Body of pancreas (tissue), 4 donors: ENCODE measurements around the gene IMMT. TPM values are rescaled to one million over a fixed set of nuclear protein-coding genes. Genes with fewer than 3 reads are reported as not detected.

ENCODE experiments used
- ATAC-seq: fragments of 150-250 bp; one replicate; pipeline ENCODE4 v1.9.1; 2016
- DNase-seq, 4 donors: peaks; one replicate each; pipeline ENCODE4 v3.0.0-alpha.2; 2019
- H3K27ac ChIP-seq, 4 donors: fragments of 200-600 bp; sonication (generic); 1 replicate in 3 of 4; 2 replicates in 1 of 4; pipeline versions ENCODE4 v1.5.1 to v1.6.1; 2016 to 2019; ENCODE audit warnings: mild to moderate bottlenecking in 1 of 4, mixed read lengths in 1 of 4, moderate library complexity in 1 of 4
- H3K27me3 ChIP-seq, 2 donors: fragments of 200-600 bp; sonication (generic); one replicate each; pipeline ENCODE4 v1.6.0; 2016; ENCODE audit warnings: mild to moderate bottlenecking in 1 of 2
- H3K36me3 ChIP-seq, 2 donors: fragments of 200-600 bp; sonication (generic); replicated peaks in 1 of 2; 2 replicates each; pipeline ENCODE4 v1.5.1; 2016; ENCODE audit warnings: low read depth in 2 of 2; ENCODE audit not compliant: insufficient read depth in 1 of 2
- H3K4me1 ChIP-seq: fragments of 200-600 bp; sonication (generic); one replicate; pipeline ENCODE4 v1.6.0; 2016
- H3K4me3 ChIP-seq, 2 donors: fragments of 200-600 bp; sonication (generic); 1 replicate in 1 of 2; 2 replicates in 1 of 2; pipeline ENCODE4 v1.5.1; 2016 to 2019
- H3K9me3 ChIP-seq, 3 donors: fragments of 200-600 bp; sonication (generic); 1 replicate in 2 of 3; 2 replicates in 1 of 3; pipeline ENCODE4 v1.5.1; 2016
- POLR2A ChIP-seq, 3 donors: fragments of 450-650 bp; IDR thresholded peaks; one replicate each; pipeline ENCODE4 v1.6.1; 2016; ENCODE audit warnings: antibody characterized with exemption in 3 of 3, mild to moderate bottlenecking in 2 of 3
- WGBS, 2 donors: methylation state at CpG; one replicate each; pipeline ENCODE4 v1.1.5; 2017; 5-methylcytosine and 5-hydroxymethylcytosine counted together
- intact Hi-C: fragments of 100-400 bp; cut with DNase I; formaldehyde crosslinking; loops from one replicate; pipeline ENCODE4 v1.15.1; 2023
- total RNA-seq, 2 donors: library from RNA; depleted of rRNA; stranded (reverse); fragments of >200 nt; gene quantifications; one replicate each; pipeline ENCODE4 v1.1.0, GENCODE V29; 2016
- TF ChIP-seq, protein P1 (sequence below), 7 experiments: fragments of 450-650 bp in 4 of 7; fragments of 200-600 bp in 3 of 7; sonication (generic) in 3 of 7; IDR thresholded peaks; one replicate each; pipeline ENCODE4 v1.5.1; 2016 to 2019; ENCODE audit warnings: antibody characterized with exemption in 7 of 7

Gene IMMT
- total RNA-seq, 2 donors from 2014 or later, result 37.1 to 46.1 TPM

DNA sequence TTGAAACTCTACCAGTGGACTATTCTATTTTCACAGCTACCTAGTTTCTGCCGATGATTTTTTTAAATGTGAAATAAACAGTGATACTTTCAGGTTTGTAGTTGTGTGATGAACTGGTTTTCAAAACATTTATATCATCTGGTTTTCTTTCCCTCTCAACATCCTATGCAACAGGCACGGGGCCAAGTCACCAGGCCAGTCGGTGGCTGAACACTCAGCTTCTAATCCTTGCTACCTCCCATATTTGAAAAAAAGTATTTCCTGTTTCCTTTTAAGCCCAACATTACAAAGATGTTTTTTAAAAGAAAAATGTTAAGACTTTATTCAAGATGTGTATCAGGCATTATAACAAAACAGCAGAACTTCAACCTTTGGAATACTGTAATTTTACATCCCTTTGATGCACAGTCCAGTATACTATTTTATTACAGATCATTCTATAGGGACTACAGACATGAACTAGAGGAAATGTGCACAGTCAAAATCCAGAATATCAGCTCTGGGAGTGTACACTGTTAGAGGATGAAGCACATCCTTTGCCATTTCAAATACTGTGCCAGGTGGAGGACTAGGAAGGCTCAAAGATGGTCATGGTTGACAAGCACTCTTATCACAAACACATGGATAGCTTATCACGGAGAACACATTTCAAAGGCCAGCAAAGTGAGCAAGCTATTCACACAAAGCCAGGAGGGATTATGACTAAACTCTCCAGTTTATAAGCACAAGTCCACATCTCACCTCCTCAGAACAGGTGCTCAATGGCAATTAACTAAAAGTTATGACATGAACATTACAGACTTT is 18.6 kb upstream of the IMMT start:
- Histone ChIP-seq H3K27ac (peak overlapping the region in 3 of 4 donors; percentile 41 to 56 (median 52)), H3K9me3 (no peaks in the 10 kb centered on the region), H3K27me3 (no peaks in the 10 kb centered on the region), H3K4me3 (no peak overlapping the region), H3K4me1 (peaks cover 19% of the 10 kb centered on the region), H3K36me3 (peaks cover 0 to 13% of the 10 kb centered on the region in 2 donors)
- intact Hi-C loops, result no loop called here
- ATAC-seq, result no peak
- peak in 1 of 4 donors; percentile 29 for DNase-seq
- 25 to 31% methylated on average over 4 of the region's 4 CpGs for WGBS, 2 donors
- TF ChIP-seq, protein P1, sequence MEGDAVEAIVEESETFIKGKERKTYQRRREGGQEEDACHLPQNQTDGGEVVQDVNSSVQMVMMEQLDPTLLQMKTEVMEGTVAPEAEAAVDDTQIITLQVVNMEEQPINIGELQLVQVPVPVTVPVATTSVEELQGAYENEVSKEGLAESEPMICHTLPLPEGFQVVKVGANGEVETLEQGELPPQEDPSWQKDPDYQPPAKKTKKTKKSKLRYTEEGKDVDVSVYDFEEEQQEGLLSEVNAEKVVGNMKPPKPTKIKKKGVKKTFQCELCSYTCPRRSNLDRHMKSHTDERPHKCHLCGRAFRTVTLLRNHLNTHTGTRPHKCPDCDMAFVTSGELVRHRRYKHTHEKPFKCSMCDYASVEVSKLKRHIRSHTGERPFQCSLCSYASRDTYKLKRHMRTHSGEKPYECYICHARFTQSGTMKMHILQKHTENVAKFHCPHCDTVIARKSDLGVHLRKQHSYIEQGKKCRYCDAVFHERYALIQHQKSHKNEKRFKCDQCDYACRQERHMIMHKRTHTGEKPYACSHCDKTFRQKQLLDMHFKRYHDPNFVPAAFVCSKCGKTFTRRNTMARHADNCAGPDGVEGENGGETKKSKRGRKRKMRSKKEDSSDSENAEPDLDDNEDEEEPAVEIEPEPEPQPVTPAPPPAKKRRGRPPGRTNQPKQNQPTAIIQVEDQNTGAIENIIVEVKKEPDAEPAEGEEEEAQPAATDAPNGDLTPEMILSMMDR (IDR thresholded peaks at IDR 0.05), result no peak
- no peak for TF ChIP-seq POLR2A (IDR thresholded peaks at IDR 0.05)

DNA sequence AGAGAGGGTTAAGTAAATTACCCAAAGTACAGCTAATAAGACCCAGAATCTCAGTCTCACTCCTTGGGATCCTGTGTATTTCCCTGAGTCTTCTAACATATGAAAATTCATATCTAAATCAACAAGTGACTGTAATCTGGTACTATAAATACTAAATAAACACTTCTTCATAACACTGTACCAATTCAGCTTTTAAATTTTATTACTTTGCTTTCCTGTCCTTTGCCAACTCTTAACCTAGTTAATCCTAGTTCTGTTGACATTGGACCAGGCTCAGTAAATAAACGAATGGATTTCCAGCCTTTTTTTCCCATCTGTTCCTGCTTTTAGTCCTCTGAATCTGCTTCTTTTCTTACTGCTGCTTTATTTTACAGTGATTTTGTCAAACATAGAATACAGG is 17.8 kb upstream of the IMMT start:
- Histone ChIP-seq H3K4me1 (peaks cover 19% of the 10 kb centered on the region), H3K4me3 (no peak overlapping the region), H3K9me3 (no peaks in the 10 kb centered on the region), H3K36me3 (peaks cover 4 to 16% of the 10 kb centered on the region in 2 donors), H3K27ac (peak overlapping the region in 3 of 4 donors; percentile 41 to 56 (median 52)), H3K27me3 (no peaks in the 10 kb centered on the region)
- ATAC-seq (peak; percentile 74), DNase-seq (no peak)
- intact Hi-C loops, result no loop called here
- WGBS, 2 donors, result 5 to 10% methylated on average over 1 of the region's 1 CpG
- TF ChIP-seq POLR2A (IDR thresholded peaks at IDR 0.05), result no peak
- TF ChIP-seq, protein P1 (IDR thresholded peaks at IDR 0.05), result no peak

DNA sequence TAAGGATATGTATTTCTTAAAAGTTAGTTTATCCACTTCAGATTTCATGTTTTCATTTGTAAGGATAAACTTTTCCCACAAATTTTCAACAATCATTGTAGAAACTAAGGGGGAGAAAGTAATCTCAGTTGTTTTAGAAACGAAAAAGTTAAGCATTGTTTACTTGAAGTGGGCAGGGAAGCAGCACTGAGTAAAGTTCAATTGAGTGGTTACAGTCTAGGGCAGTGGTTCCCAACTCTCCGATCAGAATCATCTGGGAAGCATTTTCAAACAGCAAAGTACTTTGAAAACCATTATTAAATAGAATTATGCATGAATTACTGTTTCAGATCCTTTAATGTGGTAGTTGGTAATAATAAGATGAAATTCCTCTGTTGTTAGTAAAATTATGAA is 16.5 kb upstream of the IMMT start:
- Histone ChIP-seq H3K4me3 (no peak overlapping the region), H3K4me1 (peaks cover 19% of the 10 kb centered on the region), H3K36me3 (peaks cover 4 to 25% of the 10 kb centered on the region in 2 donors), H3K9me3 (no peaks in the 10 kb centered on the region), H3K27ac (no peak overlapping the region), H3K27me3 (no peaks in the 10 kb centered on the region)
- 61 to 64% methylated on average over 2 of the region's 2 CpGs for WGBS, 2 donors
- ATAC-seq (no peak), DNase-seq (no peak)
- intact Hi-C loops, result no loop called here
- TF ChIP-seq POLR2A (IDR thresholded peaks at IDR 0.05), result no peak
- TF ChIP-seq, protein P1 (IDR thresholded peaks at IDR 0.05), result no peak

DNA sequence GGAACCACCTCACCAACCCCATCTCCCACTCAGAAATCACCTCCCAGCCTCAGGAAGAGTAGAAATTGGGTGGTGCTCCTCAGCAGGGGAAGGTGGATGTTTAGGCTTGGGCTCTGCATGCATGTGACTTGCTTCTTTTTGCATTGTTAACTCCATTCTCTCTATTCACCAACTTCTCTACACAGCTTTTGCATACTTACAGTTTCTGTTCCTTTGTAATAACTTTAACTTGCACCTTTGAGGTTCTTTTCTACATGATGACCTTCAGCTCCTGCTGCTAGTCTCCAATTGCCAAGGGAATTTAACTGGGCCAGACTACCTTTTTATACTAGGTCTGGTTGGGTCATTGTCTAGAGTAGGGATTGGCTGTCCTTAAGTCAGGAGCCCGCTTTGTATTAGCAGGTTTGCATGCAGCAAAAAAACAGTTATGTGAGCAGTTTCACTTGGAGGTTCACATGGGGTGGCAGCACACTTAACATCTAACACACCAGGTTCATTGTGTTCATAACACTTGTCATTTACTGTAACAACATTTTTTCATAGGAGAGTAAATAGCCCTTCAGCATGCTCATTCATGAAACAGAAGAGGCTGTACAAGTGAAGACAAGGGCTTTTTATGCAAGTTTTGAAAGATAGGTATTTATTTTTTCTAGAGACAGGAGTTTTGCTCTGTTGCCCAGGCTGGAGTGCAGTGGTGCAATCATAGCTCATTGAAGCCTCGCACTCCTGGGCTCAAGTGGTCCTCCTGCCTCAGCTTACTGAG is 16.0 kb upstream of the IMMT start:
- H3K27me3 ChIP-seq, result no peaks in the 10 kb centered on the region
- WGBS, 2 donors, result 90 to 98% methylated on average over 2 of the region's 2 CpGs
- no peaks in the 10 kb centered on the region for H3K9me3 ChIP-seq
- peaks cover 19% of the 10 kb centered on the region for H3K4me1 ChIP-seq
- peaks cover 4 to 30% of the 10 kb centered on the region in 2 donors for H3K36me3 ChIP-seq
- intact Hi-C loops, result no loop called here
- H3K4me3 ChIP-seq, result no peak overlapping the region
- DNase-seq (no peak), ATAC-seq (no peak)
- TF ChIP-seq, protein P1 (IDR thresholded peaks at IDR 0.05), result no peak
- no peak for TF ChIP-seq POLR2A (IDR thresholded peaks at IDR 0.05)
- no peak overlapping the region for H3K27ac ChIP-seq
